GM23338 (cell line): ENCODE measurements around the gene ZNF638. TPM values are rescaled to one million over a fixed set of nuclear protein-coding genes. Genes with fewer than 3 reads are reported as not detected.
A peak's percentile ranks its signal among the peaks of the same experiment; 100 is the strongest.

Experiments
- ATAC-seq: fragments of 200-7000 bp; cut with Tn5 transposase; 3 replicates; pipeline ENCODE4 v1.9.1; 2020
- DNase-seq: peaks from one replicate; pipeline ENCODE4 v3.0.0-alpha.2; 2015; ENCODE audit warnings: low spot score
- H2AFZ ChIP-seq: fragments of 200-600 bp; sonication (generic); 2 replicates; pipeline ENCODE4 v1.8.0; 2016; ENCODE audit warnings: antibody characterized with exemption, mild to moderate bottlenecking, moderate library complexity
- H3F3A ChIP-seq: fragments of 200-600 bp; sonication (generic); replicated peaks from 2 replicates; pipeline ENCODE4 v1.8.0; 2017; ENCODE audit warnings: antibody characterized with exemption, mixed run types, low read depth
- H3K27ac ChIP-seq: fragments of 200-600 bp; sonication (generic); 2 replicates; pipeline ENCODE4 v1.6.1; 2016; ENCODE audit warnings: low read depth
- H3K27me3 ChIP-seq: fragments of 200-600 bp; sonication (generic); 2 replicates; pipeline ENCODE4 v1.8.0; 2016; ENCODE audit warnings: mild to moderate bottlenecking, mixed run types, moderate library complexity; ENCODE audit not compliant: insufficient read depth
- H3K36me3 ChIP-seq: fragments of 200-600 bp; sonication (generic); 2 replicates; pipeline ENCODE4 v1.8.0; 2016; ENCODE audit warnings: mild to moderate bottlenecking; ENCODE audit not compliant: insufficient read depth
- H3K4me1 ChIP-seq: fragments of 200-600 bp; sonication (generic); 2 replicates; pipeline ENCODE4 v1.8.0; 2016; ENCODE audit warnings: mild to moderate bottlenecking, moderate library complexity; ENCODE audit not compliant: insufficient read depth
- H3K4me2 ChIP-seq: fragments of 200-600 bp; sonication (generic); 2 replicates; pipeline ENCODE4 v1.7.1; 2017; ENCODE audit warnings: mixed run types
- H3K4me3 ChIP-seq: fragments of 200-600 bp; sonication (generic); 2 replicates; pipeline ENCODE4 v1.6.1; 2016; ENCODE audit warnings: mixed run types
- H3K79me2 ChIP-seq: fragments of 200-600 bp; sonication (generic); replicated peaks from 2 replicates; pipeline ENCODE4 v1.8.0; 2017; ENCODE audit warnings: mild to moderate bottlenecking; ENCODE audit not compliant: insufficient read depth
- H3K9me2 ChIP-seq: fragments of 200-600 bp; sonication (generic); 2 replicates; pipeline ENCODE4 v1.8.0; 2017; ENCODE audit not compliant: insufficient read depth
- H4K20me1 ChIP-seq: fragments of 200-600 bp; sonication (generic); replicated peaks from 2 replicates; pipeline ENCODE4 v1.8.0; 2017; ENCODE audit warnings: mild to moderate bottlenecking; ENCODE audit not compliant: insufficient read depth
- H3K27ac Mint-ChIP-seq: 2 replicates; pipeline ENCODE4 v1.8.0; 2020; ENCODE audit warnings: inconsistent platforms, mild to moderate bottlenecking, moderate library complexity, mixed read lengths
- H3K27me3 Mint-ChIP-seq: 3 replicates; pipeline ENCODE4 v1.8.0; 2022; ENCODE audit warnings: low read depth, mild to moderate bottlenecking, moderate library complexity, mixed read lengths, inconsistent platforms; ENCODE audit not compliant: insufficient read depth, poor library complexity
- H3K36me3 Mint-ChIP-seq: 3 replicates; pipeline ENCODE4 v1.8.0; 2021; ENCODE audit warnings: low read depth, mild to moderate bottlenecking, inconsistent platforms, moderate library complexity, mixed read lengths
- H3K4me1 Mint-ChIP-seq: 3 replicates; pipeline ENCODE4 v1.8.0; 2020; ENCODE audit warnings: mild to moderate bottlenecking, inconsistent platforms, mixed read lengths
- H3K4me3 Mint-ChIP-seq: 3 replicates; pipeline ENCODE4 v1.8.0; 2021; ENCODE audit warnings: moderate library complexity, mild to moderate bottlenecking, inconsistent platforms, mixed read lengths
- H3K9me3 Mint-ChIP-seq: 3 replicates; pipeline ENCODE4 v1.8.0; 2020; ENCODE audit warnings: moderate library complexity, mild to moderate bottlenecking, inconsistent platforms, mixed read lengths
- CREB1 ChIP-seq: fragments of 250-450 bp; sonication (Bioruptor Pico); IDR thresholded peaks from 2 replicates; pipeline ENCODE4 v1.5.0; 2020; ENCODE audit warnings: low read depth, mild to moderate bottlenecking, moderate library complexity
- CTCF ChIP-seq, 2 experiments: fragments of 200-600 bp in 1 of 2; sonication (generic) in 1 of 2; conservative IDR thresholded peaks; 2 replicates each; pipeline versions ENCODE4 v1.5.1 to v1.6.1; 2016 to 2017; ENCODE audit warnings: antibody characterized with exemption in 2 of 2, low read depth in 2 of 2, mild to moderate bottlenecking in 2 of 2, moderate library complexity in 1 of 2
- ETS1 ChIP-seq: IDR thresholded peaks from 2 replicates; pipeline ENCODE4 v1.6.1; 2016; ENCODE audit warnings: antibody characterized with exemption
- JUNB ChIP-seq: IDR thresholded peaks from one replicate; pipeline ENCODE4 v1.6.1; 2016; ENCODE audit warnings: antibody characterized with exemption; ENCODE audit not compliant: unreplicated experiment
- NANOG ChIP-seq: IDR thresholded peaks from 2 replicates; pipeline ENCODE4 v1.6.1; 2016; ENCODE audit warnings: antibody characterized with exemption, borderline replicate concordance
- POLR2AphosphoS5 ChIP-seq: IDR thresholded peaks from 2 replicates; pipeline ENCODE4 v1.6.1; 2016; ENCODE audit warnings: antibody characterized with exemption, low read depth
- STAT1 ChIP-seq: IDR thresholded peaks from one replicate; pipeline ENCODE4 v1.6.1; 2016; ENCODE audit warnings: antibody characterized with exemption; ENCODE audit not compliant: unreplicated experiment
- ZNF114 ChIP-seq: fragments of 250-450 bp; sonication (Bioruptor Pico); IDR thresholded peaks from 2 replicates; pipeline ENCODE4 v1.5.0; 2020; ENCODE audit warnings: mild to moderate bottlenecking, moderate library complexity
- ZNF331 ChIP-seq: fragments of 250-450 bp; sonication (Bioruptor Pico); IDR thresholded peaks from 2 replicates; pipeline ENCODE4 v1.5.0; 2020; ENCODE audit warnings: low read depth, mild to moderate bottlenecking, moderate library complexity
- polyA plus RNA-seq: library from polyadenylated mRNA; unstranded; fragments of >200 nt; fragmentation: Nextera tagmentation; extraction: Ambion mirVana; gene quantifications from 2 replicates; pipeline ENCODE4 v1.2.1, GENCODE V29; 2016
- total RNA-seq: library from RNA; depleted of rRNA; stranded (reverse); fragments of >200 nt; shearing (Covaris generic); gene quantifications from 2 replicates; pipeline ENCODE4 v1.2.3, GENCODE V29; 2014
- TF ChIP-seq, protein P1 (sequence below): fragments of 250-450 bp; sonication (Bioruptor Pico); IDR thresholded peaks from 2 replicates; pipeline ENCODE4 v1.5.0; 2020; ENCODE audit warnings: mild to moderate bottlenecking, moderate library complexity

The ZNF638 gene
- total and polyA plus RNA-seq, 2 experiments from 2014 or later, result 185 to 190 TPM

DNA sequence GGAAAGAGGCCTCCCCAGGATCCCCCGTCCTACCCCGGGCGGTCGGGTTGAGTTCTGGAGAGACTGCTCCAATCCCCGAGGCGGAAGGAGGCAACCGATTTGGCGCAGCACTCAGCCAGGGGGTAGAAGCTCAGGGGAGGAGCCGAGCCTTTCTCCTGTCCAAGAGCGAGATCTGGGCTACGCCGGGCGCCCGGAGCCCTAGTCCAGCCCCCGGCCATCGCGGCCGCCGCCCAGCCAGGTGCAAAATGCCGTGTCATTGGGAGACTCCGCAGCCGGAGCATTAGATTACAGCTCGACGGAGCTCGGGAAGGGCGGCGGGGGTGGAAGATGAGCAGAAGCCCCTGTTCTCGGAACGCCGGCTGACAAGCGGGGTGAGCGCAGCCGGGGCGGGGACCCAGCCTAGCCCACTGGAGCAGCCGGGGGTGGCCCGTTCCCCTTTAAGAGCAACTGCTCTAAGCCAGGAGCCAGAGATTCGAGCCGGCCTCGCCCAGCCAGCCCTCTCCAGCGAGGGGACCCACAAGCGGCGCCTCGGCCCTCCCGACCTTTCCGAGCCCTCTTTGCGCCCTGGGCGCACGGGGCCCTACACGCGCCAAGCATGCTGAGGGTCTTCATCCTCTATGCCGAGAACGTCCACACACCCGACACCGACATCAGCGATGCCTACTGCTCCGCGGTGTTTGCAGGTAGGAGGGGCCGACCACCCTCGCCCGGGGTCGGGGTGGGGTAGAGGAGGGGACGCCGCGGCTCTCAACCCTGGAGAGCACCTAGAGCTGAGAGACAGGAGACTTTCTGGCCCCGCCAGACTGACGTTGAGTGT is 122.0 kb downstream of the ZNF638 start, which contains the start of gene DYSF:
Gene DYSF (plus strand): TSS at position 158 of the 817 bp plus-strand sequence.
- Histone ChIP-seq H3K4me3 (peak within 1 kb of the TSS; percentile 86), H3K27ac (no peak within 1 kb of the TSS), H3F3A (peaks cover 15% of the 10 kb centered on the region; the same call in 1 of the 2 replicates), H3K4me1 (peaks cover 48% of the 10 kb centered on the region), H3K27me3 (peaks cover 34% of the 10 kb centered on the region), H4K20me1 (no peaks in the 10 kb centered on the region; the same call in 1 of the 2 replicates), H3K36me3 (no peaks in the 10 kb centered on the region), H2AFZ (peak within 1 kb of the TSS; percentile 43), H3K79me2 (0 out of 2 replicates have a peak, but pooled peaks cover 9% of the 10 kb centered on the region), H3K4me2 (peak within 1 kb of the TSS; percentile 76), H3K9me2 (no peaks in the 10 kb centered on the region)
- H3K27ac Mint-ChIP-seq, result no peak within 1 kb of the TSS
- peak; percentile 71 for ATAC-seq
- H3K9me3 Mint-ChIP-seq, result no peaks in the 10 kb centered on the region
- no peak for TF ChIP-seq NANOG
- TF ChIP-seq ZNF331 (CRISPR knock-in tag), result no peak
- TF ChIP-seq CTCF (conservative IDR thresholded peaks at IDR 0.05; ENCODE audit: low read depth in 2 of 2), result no peak
- no peak for TF ChIP-seq STAT1
- no peak for TF ChIP-seq ZNF114 (CRISPR knock-in tag)
- 0 out of 2 replicates have a peak, but pooled peaks have one; percentile 19 for TF ChIP-seq POLR2AphosphoS5
- no peak for TF ChIP-seq ETS1
- no peak for TF ChIP-seq JUNB
- H3K36me3 Mint-ChIP-seq, result peaks cover 4% of the 10 kb centered on the region; the same call in 1 of the 3 replicates
- peaks cover 66% of the 10 kb centered on the region for H3K4me1 Mint-ChIP-seq
- peaks cover 37% of the 10 kb centered on the region for H3K27me3 Mint-ChIP-seq
- DNase-seq, result peak; percentile 85
- peak within 1 kb of the TSS; percentile 69 for H3K4me3 Mint-ChIP-seq

DNA sequence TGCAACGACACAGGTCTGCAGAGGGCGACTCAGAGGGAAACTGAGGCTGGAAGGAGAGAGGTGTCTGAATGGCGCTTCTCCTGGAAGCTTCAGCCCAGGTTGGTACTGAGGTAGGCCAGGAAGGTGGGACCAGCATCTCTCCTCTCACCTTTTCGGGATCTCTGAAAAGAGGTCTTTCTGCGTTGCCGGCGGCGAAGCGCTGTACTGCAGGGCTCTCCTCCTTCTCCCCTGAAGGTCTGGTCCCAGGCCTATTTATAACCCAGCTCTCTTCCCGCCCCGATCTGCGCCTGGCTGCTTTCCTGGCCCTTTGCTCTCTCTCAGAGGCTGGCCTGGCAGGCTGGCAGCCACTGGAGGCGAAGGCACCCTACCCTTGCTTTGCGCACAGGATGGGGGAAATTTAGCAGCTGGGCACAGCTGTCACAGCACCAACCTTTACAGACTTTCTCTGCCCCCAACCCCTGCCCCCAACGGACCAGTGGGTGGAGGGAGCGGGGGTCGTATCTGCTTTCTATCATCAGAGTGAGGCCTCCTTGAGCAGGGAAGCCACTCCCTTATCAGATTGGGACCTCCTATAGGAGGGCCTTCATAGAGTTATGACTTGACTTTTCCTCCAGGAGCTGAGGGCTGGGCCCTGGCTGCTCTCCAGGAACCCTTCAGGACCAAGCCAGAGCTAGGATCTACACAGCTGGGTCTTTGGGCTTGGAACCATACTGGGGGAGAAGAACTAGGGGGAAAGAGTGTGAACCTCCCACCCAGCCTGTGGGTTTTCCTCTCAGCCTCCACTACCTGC is 122.8 kb downstream of the ZNF638 start:
- ATAC-seq (peak; percentile 42), DNase-seq (peak; percentile 73)
- Histone ChIP-seq H3K4me3 (peak overlapping the region; percentile 86), H2AFZ (peak overlapping the region; percentile 43), H3K27me3 (peaks cover 33% of the 10 kb centered on the region), H3F3A (peaks cover 15% of the 10 kb centered on the region; the same call in 1 of the 2 replicates), H3K27ac (no peak overlapping the region), H3K36me3 (no peaks in the 10 kb centered on the region), H4K20me1 (no peaks in the 10 kb centered on the region; the same call in 1 of the 2 replicates), H3K4me1 (peaks cover 48% of the 10 kb centered on the region), H3K4me2 (peak overlapping the region; percentile 76), H3K79me2 (0 out of 2 replicates have a peak, but pooled peaks cover 9% of the 10 kb centered on the region), H3K9me2 (no peaks in the 10 kb centered on the region)
- Mint-ChIP-seq H3K9me3 (no peaks in the 10 kb centered on the region), H3K4me1 (peaks cover 65% of the 10 kb centered on the region), H3K27me3 (peaks cover 36% of the 10 kb centered on the region), H3K4me3 (peak overlapping the region; percentile 69), H3K36me3 (peaks cover 4% of the 10 kb centered on the region; the same call in 1 of the 3 replicates), H3K27ac (no peak overlapping the region)
- TF ChIP-seq CREB1 (CRISPR knock-in tag) (no peak), POLR2AphosphoS5 (no peak), ZNF331 (CRISPR knock-in tag) (no peak)
- TF ChIP-seq, protein P1, sequence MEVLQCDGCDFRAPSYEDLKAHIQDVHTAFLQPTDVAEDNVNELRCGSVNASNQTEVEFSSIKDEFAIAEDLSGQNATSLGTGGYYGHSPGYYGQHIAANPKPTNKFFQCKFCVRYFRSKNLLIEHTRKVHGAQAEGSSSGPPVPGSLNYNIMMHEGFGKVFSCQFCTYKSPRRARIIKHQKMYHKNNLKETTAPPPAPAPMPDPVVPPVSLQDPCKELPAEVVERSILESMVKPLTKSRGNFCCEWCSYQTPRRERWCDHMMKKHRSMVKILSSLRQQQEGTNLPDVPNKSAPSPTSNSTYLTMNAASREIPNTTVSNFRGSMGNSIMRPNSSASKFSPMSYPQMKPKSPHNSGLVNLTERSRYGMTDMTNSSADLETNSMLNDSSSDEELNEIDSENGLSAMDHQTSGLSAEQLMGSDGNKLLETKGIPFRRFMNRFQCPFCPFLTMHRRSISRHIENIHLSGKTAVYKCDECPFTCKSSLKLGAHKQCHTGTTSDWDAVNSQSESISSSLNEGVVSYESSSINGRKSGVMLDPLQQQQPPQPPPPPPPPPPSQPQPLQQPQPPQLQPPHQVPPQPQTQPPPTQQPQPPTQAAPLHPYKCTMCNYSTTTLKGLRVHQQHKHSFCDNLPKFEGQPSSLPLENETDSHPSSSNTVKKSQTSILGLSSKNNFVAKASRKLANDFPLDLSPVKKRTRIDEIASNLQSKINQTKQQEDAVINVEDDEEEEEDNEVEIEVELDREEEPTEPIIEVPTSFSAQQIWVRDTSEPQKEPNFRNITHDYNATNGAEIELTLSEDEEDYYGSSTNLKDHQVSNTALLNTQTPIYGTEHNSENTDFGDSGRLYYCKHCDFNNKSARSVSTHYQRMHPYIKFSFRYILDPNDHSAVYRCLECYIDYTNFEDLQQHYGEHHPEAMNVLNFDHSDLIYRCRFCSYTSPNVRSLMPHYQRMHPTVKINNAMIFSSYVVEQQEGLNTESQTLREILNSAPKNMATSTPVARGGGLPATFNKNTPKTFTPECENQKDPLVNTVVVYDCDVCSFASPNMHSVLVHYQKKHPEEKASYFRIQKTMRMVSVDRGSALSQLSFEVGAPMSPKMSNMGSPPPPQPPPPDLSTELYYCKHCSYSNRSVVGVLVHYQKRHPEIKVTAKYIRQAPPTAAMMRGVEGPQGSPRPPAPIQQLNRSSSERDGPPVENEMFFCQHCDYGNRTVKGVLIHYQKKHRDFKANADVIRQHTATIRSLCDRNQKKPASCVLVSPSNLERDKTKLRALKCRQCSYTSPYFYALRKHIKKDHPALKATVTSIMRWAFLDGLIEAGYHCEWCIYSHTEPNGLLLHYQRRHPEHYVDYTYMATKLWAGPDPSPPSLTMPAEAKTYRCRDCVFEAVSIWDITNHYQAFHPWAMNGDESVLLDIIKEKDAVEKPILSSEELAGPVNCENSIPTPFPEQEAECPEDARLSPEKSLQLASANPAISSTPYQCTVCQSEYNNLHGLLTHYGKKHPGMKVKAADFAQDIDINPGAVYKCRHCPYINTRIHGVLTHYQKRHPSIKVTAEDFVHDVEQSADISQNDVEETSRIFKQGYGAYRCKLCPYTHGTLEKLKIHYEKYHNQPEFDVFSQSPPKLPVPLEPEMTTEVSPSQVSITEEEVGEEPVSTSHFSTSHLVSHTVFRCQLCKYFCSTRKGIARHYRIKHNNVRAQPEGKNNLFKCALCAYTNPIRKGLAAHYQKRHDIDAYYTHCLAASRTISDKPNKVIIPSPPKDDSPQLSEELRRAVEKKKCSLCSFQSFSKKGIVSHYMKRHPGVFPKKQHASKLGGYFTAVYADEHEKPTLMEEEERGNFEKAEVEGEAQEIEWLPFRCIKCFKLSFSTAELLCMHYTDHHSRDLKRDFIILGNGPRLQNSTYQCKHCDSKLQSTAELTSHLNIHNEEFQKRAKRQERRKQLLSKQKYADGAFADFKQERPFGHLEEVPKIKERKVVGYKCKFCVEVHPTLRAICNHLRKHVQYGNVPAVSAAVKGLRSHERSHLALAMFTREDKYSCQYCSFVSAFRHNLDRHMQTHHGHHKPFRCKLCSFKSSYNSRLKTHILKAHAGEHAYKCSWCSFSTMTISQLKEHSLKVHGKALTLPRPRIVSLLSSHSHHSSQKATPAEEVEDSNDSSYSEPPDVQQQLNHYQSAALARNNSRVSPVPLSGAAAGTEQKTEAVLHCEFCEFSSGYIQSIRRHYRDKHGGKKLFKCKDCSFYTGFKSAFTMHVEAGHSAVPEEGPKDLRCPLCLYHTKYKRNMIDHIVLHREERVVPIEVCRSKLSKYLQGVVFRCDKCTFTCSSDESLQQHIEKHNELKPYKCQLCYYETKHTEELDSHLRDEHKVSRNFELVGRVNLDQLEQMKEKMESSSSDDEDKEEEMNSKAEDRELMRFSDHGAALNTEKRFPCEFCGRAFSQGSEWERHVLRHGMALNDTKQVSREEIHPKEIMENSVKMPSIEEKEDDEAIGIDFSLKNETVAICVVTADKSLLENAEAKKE (CRISPR knock-in tag), result no peak
